ENCODE results near the gene EPHA2.

The EPHA2 gene

DNA sequence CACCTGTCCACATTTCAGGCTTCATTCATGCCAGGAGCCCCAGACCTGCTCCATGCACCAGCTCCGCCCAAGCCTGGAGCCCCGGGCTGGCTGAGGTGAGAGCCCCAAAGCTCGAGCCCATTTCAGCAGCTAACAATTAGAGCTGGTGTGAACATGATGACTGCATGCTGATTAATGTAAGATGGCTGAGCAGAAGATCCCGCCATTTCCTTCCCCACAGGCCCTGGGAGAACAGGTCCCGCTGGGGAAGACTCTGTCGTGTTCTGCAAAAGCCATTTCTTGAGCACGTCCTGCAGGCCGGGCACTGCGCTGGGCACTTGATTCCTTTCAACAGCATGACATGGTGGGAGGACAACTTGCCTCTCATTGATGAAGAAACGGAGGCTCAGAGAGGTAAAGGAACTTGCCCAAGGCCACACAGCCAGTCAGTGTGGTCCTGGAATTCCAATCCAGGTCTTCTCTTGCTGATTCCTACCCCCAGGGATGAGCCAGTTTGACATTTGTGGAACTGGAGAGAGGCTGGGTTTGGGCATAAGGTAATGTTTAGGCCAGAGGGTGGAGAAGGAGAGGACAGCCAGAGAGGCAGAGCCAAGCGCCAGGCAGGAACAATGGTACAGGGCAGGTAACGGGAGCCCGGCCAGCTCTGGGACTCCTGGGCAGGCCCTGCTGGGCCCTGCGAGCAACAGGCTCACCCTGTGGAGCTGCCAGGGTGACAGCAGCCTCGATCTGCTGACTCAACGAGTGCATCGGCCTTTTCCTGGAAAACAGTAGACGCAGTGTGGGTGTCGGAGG, 28.1 kb upstream of the EPHA2 start:
- DNase-seq (ENCODE audit: low read depth): no peak
- no peak overlapping the region for H3K4me3 ChIP-seq (ENCODE audit: low read depth, low read length)
- TF ChIP-seq, protein P1, sequence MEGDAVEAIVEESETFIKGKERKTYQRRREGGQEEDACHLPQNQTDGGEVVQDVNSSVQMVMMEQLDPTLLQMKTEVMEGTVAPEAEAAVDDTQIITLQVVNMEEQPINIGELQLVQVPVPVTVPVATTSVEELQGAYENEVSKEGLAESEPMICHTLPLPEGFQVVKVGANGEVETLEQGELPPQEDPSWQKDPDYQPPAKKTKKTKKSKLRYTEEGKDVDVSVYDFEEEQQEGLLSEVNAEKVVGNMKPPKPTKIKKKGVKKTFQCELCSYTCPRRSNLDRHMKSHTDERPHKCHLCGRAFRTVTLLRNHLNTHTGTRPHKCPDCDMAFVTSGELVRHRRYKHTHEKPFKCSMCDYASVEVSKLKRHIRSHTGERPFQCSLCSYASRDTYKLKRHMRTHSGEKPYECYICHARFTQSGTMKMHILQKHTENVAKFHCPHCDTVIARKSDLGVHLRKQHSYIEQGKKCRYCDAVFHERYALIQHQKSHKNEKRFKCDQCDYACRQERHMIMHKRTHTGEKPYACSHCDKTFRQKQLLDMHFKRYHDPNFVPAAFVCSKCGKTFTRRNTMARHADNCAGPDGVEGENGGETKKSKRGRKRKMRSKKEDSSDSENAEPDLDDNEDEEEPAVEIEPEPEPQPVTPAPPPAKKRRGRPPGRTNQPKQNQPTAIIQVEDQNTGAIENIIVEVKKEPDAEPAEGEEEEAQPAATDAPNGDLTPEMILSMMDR (IDR thresholded peaks at IDR 0.05; ENCODE audit: control insufficient read depth, extremely low read depth, insufficient read depth): no peak

DNA sequence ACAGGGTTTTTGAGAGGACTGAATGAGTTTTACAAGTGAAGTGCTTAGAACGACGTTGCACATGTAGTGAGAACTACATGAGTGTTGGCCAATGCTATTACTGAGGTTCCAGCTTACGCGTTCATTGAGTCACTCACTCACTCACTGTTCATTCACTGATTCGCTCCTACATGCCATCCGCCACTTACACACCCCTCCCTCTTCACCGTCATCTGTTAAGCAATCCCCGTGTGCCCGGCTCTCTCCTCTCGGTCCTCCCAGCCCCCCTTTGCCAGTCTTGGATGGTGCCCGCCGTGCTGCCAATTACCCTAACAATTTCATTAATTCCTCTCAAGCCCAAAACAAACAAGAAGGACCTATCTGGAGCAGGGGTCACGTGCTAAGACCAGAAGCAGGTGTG, 27.3 kb upstream of the EPHA2 start:
- TF ChIP-seq, protein P1 (IDR thresholded peaks at IDR 0.05; ENCODE audit: control insufficient read depth, extremely low read depth, insufficient read depth): no peak
- DNase-seq (ENCODE audit: low read depth): no peak
- H3K4me3 ChIP-seq (ENCODE audit: low read depth, low read length): no peak overlapping the region

DNA sequence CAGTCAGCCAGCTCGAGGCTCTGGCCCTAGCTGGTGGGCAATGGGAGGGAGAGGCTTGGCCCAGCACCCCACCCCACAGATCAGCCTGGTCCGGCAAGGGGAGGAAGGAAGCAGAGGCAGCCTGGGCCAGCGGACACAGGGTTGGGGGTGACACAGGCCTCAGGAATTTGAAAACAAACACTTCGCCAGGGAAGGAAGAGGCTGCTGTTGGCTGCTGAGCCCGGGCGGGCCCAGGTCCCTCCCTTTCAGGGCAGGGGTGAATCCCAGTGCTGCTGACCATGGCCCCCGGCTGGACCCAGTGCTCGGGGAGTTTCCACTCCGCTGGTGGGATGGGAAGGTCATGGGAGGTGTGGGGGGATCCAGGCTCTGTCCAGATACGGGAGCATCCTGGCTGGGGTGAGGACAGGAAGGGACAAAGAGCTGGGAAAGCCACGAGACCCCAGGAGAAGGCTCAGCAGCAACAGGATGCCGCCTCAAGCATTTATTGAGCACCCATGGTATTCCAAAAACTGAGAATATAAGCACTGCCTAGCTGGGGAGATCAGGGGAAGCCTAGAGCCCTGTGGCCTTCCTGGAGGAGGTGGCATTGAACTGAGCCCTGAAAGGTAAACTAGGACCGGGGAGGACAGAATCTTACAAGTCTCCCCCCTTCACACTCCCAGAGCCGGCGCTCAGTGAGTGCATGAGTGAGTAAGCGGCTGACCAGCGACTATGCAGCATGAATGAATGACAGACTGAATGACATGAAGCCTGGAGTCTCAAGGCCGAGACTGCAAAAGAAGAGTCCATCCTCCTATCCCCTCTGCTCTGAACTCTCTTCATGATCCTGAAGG, 26.2 kb upstream of the EPHA2 start:
- TF ChIP-seq, protein P1 (IDR thresholded peaks at IDR 0.05; ENCODE audit: control insufficient read depth, extremely low read depth, insufficient read depth): no peak
- no peak overlapping the region for H3K4me3 ChIP-seq (ENCODE audit: low read depth, low read length)
- no peak for DNase-seq (ENCODE audit: low read depth)

DNA sequence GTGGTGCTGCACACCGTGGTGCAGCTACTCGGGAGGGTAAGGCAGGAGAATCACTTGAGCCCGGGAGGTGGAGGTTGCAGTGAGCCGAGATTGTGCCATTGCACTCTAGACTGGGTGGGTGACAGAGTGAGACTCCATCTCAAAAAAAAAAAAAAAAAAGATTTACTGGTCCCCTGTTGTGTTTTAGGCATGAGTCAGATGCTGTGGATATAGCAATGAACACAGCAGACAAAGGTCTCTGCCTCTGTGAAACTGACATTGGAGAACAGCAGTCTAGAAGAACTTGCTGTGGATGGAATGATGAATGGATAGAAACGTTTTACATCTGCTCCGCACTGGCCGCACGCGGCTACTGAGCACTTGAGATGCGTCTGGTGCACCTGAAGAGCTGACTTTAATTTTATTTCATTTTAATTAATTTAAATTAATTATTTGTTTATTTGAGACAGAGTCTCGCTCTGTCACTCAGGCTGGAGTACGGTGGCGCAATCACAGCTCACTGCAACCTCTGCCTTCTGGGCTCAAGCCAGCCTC, 24.5 kb upstream of the EPHA2 start:
- no peak for DNase-seq (ENCODE audit: low read depth)
- no peak overlapping the region for H3K4me3 ChIP-seq (ENCODE audit: low read depth, low read length)
- TF ChIP-seq, protein P1 (IDR thresholded peaks at IDR 0.05; ENCODE audit: control insufficient read depth, extremely low read depth, insufficient read depth): no peak

DNA sequence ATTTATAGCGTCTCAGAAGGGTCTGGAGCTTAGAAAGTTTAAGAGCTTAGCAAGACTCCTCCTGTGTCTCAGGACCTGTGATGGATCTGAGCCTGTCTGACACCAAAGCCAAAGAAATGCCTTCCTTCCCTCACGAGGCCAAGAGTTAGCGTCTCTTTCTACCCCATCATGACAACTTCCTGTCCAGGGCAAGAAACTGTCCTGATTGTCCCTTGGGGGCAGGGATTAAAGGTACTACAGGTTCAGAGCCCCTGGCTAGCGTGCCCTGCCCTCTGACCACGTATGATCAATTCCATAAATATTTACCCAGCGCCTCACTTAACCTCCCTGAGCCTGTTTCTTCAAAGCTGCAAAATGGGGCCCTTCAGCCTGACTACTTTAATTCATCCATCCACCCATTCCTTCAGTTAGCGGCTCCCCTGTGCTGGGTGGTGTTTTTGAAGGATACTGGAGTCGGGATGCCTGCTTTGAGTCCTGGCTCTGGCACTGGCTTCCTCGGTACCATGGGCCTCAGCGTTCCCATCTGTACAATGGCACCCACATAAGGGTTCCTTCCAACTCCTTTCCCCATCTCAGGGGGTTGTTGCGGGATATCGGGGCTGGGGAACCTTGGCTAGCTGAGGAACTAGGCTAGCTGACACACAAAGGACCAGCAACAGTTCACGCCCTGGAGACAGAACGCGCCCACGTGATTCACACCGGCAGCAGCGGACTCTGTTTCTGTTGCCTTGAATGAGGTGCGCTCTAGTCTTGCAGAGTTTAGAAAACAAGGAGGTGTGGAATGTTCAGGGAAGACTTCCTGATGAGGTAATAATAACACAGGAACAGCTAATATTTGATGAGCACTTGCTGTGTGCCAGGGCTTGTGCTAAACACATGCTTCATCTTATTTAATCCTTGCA, 23.0 kb upstream of the EPHA2 start:
- no peak for DNase-seq (ENCODE audit: low read depth)
- TF ChIP-seq, protein P1 (IDR thresholded peaks at IDR 0.05; ENCODE audit: control insufficient read depth, extremely low read depth, insufficient read depth): no peak
- H3K4me3 ChIP-seq (ENCODE audit: low read depth, low read length): no peak overlapping the region

DNA sequence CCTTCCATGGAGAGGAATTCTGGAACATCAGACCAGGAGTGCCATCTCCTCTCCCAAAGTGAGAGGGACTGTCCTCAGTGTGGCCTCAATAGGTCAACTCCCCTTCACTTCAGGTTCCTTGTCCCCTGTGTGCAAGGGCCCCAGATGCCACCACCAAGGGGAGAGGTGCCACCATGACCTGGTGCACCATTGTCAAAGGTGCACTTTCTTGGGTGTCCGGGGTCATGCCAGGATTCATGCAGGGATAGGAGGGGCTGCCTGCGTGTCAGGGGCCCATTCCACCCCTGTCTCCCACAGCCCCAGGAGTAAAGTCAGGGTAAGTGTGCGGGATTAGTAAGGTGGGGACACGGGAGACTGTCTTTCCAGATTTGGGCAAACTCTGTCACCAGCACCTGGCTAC, 21.4 kb upstream of the EPHA2 start:
- TF ChIP-seq, protein P1 (IDR thresholded peaks at IDR 0.05; ENCODE audit: control insufficient read depth, extremely low read depth, insufficient read depth): no peak
- no peak for DNase-seq (ENCODE audit: low read depth)
- H3K4me3 ChIP-seq (ENCODE audit: low read depth, low read length): no peak overlapping the region
